ENCODE measurements around the gene NRP1.

The NRP1 gene

DNA sequence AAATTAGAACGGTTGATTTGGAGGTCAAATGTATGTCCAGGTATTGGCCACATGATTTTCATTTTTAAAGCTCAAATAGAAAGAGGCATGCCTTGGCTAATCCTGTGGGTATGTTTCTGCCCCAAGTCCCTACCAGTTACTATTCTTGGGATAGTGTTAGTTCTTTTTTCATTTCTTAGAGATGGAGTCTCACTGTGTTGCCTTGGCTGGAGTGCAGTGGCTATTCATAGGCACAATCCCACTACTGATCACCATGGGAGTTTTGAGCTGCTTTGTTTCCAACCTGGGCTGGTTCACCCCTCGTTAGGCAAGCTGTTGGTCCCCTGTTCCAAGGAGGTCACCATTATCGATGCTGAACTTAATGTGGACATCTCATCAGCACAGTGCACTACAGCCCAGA is 46.3 kb downstream of the NRP1 start:
- no peak for DNase-seq

DNA sequence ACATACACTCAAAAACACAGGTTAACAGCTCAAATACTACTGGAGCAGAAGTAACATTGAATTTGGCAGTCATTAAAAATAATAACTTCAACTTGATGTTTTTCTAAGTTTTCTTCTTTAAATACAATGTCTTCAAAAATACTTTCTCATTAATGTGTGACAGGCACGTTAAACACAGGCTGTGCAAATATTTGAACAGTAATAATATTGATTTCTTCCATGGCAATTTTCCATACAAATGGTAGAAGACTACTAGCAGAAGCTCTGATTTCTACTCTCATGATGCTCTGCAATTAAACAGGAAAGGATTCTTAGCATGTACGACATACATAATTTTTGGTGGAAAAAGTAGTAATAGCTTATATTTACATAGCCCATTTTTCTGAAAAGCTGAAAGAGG is 47.4 kb downstream of the NRP1 start:
- no peak for DNase-seq

DNA sequence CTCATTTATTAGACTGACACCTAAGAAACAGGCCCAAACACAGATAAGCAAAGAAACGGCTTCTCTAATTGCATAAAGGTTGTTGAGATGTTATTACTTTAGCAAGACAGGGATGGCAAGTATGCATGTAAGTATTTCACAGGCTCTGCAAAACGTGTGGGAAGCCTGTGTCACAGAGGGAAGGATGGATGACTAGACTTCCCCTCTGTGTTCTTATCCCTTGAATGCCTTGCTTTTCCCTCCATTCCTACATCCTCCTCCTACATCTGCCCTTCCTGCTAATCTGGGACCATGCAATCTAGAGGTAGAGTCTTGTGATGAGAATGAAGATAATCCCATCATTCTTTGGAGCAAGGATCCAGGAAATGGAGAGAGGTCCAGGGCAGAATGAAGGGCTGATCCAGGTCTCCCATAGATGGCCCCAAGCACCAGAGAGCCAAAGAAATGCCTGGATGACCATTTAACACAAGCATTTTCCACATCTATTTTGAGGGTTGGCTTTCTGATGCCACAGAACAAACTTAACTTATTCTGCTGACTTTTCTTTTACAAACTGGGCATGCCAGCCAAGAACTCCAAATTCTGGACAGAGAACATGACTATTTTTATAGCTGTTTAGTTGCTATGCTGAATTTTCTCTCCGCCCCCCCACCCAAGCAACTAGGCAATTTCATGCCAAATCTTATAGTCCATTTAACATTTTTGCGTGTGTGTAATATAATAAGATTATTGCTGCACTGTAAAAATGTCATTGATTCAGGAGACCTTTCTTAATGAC is 48.1 kb downstream of the NRP1 start:
- DNase-seq, result no peak

DNA sequence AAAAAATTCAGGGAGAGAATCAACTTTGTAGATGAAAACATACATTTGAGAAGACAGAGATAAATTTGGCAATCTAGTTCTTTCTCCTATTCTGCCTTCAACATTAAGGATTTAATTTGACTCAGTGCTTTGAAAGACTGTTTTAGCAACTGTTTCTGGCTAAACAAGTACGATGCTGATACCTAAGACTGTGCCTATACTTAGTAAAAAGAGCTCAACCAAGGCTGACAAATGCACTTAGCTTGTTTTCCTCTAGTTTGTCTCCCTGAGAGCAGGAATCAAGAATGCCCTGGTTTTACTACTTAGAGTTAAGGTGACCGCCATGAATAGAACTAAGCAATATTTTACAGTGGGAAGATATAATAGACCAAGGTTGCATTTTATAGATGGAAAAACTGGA is 49.5 kb downstream of the NRP1 start:
- no peak for DNase-seq

DNA sequence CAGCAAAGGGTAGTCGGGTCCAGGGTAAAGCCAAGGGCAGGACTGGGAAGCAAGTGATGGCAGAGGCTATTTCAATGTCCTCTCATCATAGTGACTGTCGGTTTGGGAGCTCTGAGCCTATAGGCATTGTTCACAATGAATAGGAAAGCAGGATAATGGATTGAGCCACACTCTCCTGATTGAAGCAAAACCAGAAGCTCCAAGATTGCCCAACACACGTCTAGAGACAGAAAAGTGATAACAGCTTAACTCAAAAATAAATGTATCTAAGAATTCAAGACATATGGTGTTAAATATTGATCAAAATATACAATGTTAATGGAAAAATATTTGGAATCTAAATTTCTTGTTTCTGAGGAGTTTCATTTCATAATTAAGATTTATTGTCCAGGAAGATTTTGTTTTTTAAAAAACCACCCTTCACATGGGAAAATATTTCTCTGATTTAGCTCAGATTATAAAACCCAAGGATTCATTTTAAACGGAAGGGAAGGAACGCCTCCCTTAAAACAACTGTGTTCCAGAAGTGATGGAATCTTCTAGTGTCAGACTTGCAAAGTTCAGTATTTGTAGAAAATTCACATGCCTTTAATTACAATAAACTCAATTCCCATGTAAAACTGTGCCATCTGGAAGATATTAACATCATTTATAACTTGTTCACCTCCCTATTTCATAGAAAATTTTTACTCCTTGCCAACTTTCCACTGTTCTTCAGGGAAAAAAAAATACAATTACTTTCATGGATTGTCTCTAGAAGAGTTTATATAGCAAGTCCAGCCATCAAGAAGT is 54.5 kb downstream of the NRP1 start:
- no peak for DNase-seq

DNA sequence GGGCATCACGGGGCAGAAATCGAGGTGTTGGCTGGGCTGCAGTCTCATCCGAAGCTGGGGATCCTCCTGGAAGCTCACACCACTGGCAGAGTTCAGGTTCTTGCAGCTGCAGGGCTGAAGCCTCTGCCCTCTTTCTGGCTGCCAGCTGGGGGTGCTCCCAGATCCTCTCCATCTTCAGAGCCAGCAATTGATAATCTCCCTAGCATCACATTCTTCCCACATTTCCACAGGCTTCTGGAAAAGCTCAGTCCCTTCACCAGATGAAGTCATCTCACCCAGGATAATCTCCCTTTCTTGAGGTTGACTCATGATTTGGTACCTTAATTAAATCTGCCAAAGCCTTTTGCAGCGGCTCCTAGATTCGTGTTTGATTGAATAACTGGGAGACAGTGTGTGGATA is 55.2 kb downstream of the NRP1 start:
- DNase-seq, result no peak

DNA sequence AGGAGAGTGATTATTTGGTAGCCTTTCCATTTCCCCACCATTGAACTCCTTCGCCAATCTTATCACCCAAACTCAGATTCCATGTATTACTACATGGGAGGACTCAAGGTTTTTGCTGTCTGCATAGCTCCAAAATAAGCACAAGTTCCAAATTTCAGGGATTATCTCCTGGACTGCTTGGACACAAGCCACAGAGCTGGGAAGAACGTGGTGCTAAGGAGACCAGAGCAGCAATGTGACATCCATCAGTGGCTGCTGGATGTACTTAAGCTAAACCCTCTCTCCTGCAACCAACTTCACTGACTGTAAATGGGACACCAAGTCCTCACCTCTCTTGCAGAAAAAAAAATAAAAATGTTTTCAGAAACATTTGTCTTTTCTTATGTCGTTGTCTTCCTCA is 56.3 kb downstream of the NRP1 start:
- DNase-seq, result no peak

DNA sequence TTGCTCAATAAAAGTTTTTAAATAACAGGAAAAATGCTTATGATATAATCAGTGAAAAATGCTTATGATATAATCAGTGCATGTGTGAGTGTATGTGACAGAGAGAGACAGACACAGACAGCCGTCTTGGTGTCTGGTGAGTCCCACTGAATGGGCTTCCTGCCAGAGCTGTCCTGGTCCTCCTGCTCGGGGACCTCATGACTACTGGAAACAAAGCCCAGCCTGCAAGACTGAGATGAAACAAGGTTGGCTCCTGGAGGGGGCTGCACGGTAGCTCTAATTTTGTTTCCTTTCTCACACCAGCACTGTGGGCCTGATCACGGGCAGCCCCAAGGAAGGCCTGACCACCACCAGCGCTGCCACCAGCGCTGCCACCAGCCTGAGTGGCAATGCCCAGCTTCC is 57.3 kb downstream of the NRP1 start:
- DNase-seq, result no peak

DNA sequence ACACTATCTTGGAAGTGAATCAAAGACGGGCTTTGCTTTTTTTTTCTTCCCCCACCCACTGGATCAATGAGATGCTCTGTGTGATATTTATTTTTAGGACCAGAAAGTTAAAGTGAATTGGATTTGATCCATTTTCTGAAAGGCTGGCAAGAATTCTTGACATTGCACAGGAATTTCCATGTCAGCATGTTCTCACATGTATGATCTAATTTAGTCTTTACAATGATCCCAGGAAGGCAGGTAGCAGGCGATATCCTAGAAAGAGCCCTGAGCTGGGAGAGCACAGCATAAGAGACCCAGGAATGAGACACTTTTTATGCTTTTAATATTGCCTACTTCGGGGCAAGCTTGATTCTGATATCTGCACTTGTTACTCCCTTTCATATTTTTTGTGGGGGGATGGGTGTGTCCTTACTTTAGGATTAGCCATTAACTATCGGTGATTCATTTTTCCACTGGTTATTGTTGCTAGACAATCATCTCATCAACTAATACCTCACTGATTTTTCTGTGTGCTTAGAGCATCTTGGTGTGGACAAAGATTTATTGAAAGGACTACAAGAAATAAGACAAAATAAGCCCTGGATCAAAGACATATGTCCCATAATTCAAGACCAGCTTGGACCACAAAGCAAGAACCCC is 58.1 kb downstream of the NRP1 start:
- no peak for DNase-seq

DNA sequence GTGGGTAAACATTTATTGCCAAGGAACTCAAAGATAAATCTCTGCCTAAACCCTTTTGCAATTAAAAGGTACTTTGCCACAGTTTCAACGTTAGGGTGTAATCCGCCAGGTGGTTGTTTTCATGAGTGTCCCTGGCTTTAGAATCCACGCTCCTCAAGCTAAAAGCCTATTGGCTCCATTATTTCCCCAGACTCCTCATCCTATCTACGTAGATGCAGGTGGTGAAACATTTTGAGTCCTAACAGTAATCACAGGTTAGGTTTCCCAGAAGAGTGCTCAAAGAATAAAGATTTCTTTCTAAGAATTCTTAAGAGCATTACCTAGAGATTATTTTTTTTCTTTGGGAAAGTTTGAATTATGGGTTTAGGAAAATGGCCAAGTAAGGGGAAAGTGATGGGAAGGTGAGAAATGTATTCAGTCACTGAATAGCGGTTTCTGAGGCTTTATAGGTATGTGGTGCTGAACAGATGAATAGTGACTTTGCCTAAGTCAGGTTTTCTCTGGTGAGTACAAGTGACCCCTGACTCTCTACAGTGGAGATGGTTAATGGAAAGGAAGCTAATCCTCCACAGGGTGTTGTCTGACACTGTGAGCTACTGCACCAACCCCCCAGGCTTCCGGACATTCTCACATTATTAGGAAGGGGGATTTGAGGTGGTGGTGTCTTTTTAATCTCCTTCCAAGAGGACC is 60.2 kb downstream of the NRP1 start:
- no peak for DNase-seq

DNA sequence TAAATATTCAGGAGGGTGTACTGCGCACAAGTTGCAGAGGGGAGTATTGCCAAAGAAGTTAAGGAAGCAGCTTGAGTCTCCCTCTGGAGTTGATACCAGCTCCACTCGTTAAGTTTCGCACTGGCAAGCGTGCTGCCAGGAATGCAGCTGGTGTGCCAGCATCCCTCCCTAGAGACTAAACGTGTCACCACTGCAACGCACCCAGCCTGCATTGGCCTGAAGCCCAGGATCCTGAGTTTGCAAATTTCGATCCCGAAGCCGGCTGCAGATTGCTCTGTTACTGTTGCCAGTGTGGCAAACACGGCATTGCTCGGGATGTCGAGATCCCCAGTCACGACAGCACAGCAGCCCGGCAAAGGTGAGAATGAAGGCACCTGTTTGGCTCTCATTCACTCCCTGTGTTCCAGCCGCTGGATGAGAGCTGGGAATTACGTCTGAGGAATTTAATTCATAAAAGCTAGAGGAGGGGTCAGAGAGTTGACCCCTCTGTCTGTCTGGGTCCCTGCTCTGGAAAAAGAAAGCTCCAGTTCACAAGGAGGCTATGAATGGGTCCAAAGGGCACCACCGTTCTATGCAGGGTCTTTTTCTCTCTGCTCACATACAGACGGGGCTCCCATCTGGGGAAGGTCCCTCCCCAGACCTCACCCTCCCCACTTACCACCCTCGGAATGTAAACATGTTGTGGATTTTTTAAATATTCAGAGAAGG is 61.0 kb downstream of the NRP1 start:
- no peak for DNase-seq

DNA sequence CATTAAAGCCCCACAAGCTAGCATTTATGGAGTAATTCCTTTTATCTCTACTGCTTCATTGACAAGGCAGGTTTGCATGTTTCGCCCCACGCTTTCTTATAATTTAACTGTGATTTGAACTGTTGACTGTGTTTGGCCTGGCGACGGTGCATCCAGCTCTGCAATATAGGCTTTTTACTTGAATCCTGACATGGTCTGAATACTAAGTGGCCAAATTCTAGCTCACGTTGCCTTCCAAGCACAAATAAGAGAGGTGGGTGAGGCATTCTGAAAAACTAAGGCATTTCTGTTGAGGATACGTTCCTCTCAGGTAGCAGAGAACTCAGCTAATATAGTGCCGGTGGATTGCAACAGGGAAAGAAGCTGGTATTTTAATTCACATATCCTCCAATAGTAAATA is 61.8 kb downstream of the NRP1 start:
- DNase-seq, result no peak

DNA sequence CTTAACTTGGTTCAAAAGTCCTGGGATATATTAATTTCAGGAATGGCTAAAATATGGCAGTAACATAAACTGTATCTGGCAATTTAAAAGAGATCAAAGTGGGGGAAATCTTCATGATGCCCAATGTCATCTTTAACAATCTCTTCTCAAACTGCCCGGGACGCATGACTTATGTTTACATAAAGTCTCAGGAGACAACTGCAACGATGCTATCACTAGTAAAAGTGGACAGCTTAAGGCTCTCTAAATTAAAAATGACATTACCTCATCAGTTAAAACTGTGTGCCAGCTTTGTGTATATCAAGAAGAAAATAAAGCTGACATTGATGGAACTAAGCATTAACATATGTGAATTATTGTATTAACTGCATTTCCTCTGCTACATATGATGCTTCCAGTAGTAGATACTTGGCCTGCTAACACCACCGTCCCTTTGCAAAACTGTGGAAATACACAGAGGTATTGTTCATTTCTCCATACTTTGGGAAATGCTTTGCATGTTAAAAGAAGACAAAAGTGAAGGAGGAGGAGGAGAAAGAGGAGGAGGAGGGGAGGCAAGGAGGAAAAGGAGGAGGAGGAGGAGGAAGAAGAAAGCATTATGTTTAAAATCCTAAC is 62.4 kb downstream of the NRP1 start:
- no peak for DNase-seq

DNA sequence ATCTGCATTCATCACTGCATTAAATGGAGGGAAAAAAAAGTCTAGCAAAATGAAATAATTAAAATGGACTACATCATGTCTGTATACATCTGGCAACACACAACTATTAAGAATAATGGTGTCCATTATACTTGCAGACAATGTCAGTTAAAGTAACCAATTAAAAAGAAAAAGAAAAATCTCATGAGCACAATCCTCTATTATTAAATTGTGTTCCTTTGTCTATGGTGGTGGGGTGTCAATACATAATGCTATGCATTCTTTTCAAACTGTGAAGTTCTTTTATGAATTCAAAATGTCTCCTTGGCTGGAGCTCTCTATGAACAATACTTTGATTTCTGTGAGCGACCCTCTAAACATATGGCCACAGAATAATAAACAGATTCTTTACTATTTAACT is 63.5 kb downstream of the NRP1 start:
- DNase-seq, result no peak

DNA sequence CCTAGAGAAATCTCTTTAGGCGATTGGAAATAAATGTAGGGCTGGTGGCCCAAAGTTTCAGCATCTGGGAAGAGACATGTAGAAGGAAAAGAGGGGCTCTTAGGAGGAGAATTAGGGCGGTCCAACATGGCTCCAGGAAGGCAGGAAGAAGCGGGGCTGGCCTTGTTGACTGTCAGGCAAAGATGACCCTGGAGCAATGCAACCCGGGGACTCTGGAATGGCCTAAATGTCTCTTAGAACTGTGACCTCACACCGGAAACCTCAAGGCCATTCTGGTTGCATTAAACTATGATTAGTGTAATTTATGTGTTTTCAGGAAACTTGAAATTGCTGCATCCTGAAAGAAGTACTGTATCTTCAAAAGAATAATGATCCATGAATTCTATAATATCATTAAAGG is 66.8 kb downstream of the NRP1 start:
- no peak for DNase-seq

DNA sequence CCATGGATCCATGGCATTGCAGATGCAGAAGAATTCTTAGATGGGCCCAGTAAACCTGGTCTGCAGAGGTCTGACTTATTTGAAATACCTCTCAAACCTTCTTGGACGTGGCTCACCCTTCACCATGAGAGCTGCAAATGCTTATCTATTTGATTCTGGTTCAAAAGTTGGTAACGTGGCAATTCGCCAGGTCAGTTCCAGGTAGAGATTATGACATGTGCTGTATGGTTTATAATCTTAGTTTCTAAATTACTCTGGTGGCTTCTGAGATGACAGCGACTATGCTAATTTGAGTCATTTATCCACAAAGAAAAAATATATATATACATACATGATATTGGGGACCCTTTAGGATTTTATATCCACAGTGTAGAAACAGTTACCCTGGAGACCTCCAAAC is 68.8 kb downstream of the NRP1 start:
- peak; percentile 58 for DNase-seq

DNA sequence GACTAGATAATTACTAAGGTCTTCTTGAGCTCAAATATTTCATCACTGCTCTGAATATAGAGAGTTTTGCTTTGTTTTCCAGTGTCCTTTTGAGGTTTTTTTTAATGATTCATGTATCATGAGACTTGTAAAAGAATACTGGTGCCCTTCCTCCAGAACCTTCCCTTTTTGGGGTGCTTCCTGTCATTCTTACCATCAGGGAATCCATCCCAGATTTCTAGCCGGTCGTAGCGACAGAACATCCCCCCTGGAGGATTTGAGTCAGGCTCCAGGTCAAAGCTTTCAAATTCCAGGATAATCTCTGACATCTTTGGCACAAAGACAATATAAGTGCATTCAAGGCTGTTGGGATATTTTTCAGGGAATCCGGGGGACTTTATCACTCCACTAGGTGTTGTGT is 71.0 kb downstream of the NRP1 start:
- DNase-seq, result no peak

DNA sequence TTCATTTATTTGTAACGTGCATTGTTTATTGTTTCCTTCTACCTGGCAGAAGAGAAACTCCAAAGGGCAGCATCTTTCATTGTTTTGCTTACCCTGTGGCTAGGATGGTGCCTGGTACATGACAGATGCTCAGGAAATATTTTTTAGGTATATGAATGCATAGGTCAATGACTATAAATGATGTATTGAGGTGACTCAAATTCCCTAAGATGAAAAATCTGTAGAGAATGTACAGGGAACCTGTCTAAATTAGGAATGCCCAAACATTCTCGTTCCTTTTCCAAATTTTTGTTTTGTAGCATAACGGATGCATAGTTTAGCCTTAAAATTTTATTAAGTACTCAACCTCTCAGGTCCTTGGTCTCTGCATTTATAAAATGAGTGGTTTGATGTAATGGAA is 71.6 kb downstream of the NRP1 start:
- no peak for DNase-seq

DNA sequence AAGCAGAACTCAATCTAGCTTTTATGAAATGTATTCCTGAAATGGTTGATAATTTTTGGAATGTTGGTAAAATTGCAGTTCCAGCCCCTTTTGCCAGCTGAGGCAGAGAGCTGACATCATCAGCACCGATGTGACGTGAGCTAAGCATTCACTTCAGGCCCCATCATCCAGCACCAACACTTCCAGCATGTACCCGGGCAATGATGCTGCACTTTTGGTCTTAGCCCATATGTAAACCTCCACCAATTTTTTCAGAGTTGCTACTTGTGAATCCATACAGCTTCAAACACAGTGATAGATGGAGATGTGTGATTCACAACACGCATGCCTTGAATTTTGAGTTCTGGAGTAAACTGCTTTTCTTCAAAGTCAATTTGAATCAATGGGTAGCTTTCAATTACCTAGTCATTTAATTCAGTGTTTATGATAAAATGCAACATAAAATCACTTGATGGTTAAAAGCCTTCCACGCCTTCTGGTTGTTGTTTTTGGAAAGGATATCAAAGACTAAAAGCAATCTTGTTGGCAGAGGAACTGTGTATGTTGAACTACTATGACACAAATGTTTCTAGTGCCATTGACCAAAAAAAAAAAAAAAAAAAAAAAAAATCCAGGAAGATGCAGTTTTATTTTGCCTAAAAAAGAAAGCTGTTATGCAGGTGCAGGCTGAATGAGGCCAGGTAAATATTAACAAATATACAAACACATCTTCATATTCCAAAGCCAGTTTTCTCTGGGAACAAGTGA is 73.9 kb downstream of the NRP1 start:
- DNase-seq, result no peak

DNA sequence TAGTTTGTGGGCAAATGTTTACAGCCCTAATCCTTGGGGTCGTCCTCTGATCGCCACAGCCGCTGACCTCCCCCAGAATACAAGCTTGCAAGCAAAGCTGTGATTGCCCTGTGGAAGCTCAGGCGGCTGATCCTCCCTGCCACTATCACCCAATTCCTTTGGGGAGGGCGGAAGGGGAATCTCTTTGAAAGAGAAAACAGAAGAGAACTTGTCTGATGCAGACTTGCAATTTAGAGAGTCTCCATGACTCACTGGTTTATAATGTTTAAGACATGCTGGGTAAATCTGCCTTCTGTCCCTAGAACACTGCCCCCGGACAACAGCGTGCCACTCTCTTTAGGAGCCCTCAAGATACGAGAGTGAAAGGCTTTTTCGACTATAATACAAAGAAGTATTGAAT is 75.5 kb downstream of the NRP1 start:
- DNase-seq, result no peak

DNA sequence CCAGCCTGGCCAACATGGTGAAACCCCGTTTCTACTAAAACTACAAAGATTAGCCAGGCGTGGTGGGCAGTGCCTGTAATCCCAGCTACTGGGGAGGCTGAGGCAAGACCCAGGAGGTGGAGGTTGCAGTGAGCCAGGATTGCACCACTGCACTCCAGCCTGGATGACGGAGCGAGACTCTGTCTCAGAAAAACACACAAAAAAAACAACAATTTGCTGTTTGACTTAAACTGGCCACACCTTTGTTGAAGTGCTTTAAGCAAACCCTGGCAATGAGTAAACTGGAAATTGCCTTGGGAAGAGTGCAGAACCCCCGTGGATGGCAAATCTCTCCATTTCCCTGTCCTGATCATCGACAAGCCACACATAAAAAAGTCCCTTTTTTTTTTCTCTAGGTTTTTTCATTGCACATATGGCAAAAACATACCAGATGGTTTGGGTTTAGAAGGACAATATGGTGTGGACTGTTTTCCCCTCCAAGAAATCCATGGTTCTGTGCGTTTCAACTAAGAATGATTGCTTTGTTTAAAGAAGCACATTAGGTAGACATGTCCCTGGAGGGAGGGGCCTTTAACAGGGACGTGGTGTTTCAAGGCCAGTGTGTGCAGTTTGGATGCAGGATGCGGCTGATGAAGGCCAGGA is 76.9 kb downstream of the NRP1 start:
- DNase-seq, result no peak
